ENCODE results near the gene KLF11.

KLF11 gene

DNA sequence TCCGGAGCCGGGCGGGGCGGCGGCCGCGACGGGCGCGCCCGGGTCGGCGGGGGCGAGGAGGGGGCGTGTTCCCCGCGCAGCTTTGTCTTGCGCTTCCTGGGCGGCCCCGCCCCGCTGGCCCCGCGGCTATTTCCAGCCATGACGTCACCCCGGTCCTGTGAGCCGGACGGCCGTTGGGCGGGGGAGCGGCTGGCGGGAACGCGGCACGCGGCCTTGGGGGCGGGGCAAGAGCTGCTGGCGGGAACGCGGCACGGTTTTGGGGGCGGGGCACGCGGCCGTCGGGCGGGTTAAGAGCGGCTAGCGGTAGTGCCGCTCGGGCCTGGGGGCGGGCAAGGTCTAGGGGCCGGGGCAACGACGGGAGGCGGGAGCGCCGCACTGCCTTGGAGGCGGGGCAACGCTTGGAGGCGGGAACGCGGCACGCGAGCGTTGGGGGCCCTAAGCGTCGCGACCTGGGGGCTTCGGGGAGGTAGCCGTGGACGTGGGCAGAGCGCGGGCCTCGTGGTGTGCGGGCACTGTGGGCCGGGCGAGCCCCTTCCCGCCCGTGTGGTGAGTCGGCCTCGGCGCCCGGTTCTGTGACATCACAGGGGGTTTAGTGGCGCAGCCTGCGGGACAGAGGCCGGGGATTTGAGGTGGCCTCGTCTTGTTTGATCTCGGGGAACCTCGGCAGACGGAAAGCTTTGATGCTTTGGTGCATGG is 704 bp downstream of the KLF11 start:
- peak; percentile 88 to 97 for DNase-seq

GRCh38 chr2:10045561-10046355 is 2.4 kb downstream of the KLF11 start:
- DNase-seq: no peak

DNA sequence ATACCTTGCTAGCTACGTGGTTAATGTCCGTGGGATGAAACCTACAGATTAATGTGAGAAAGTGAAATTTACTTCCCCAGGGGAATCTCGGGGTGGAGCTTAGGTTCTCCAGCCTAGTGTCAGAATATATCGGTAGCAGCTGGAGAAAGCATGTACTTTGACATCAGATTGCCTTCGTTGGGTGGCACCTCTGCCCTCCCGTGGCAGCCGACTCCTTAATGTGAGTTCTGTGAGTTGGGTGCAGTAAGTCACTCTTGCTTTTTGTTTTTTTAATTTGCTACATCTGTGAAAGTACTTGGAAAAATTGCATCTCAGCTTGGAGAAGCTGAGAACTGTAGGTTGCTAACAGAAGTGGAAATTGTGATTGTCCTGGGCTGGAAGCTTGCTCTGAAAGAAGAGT is 3.6 kb downstream of the KLF11 start:
- DNase-seq: no peak

DNA sequence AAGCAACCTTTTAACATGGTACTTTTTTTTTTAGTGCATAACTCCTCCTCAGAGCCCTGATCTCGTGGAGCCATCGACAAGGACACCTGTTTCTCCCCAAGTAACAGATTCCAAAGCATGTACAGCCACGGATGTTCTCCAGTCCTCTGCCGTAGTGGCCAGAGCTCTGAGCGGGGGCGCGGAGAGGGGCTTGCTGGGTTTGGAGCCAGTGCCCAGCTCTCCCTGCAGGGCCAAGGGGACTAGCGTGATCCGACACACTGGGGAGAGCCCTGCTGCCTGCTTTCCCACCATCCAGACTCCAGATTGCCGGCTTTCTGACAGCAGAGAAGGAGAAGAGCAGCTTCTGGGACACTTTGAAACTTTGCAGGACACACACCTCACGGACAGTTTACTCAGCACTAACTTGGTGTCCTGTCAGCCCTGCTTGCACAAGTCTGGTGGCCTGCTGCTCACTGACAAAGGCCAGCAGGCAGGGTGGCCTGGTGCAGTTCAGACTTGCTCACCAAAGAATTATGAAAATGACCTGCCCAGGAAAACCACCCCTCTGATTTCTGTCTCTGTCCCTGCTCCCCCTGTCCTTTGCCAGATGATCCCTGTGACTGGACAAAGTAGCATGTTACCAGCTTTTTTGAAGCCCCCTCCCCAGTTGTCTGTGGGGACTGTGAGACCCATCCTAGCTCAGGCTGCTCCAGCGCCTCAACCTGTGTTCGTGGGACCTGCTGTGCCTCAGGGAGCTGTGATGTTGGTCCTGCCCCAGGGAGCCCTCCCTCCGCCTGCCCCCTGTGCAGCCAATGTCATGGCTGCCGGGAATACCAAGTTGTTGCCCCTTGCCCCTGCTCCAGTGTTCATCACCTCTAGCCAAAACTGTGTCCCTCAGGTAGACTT is 4.5 kb downstream of the KLF11 start:
- no peak for DNase-seq

DNA sequence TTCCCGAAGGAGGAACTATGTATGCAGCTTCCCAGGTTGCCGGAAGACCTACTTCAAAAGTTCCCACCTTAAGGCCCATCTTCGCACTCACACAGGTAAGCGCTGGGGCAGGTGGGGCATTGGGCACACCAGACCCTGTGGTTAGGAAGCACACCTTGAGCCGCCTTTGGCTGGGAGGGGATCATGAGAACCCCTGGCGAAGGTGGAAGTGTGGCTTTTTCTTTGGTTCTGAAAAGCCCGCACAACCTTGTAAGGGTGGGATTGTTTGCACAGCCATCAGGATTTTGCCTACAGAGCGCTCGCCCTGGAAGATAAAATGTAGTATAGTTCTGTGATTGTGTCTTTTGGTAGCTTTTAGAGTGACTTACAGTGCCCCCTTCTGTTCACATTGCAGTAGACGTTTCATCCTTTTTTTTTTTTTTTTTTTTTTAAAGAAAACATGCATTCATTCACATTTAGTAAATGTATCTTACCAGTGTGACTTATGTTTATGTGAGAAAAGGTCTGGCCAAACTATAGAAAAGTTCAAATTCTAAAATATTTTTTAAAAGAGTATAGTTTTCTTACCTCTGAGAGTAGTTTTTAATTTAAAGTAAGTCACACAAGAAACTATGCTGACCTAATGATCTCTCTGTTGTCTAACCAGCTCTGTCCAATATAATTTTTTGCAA is 5.3 kb downstream of the KLF11 start:
- peak; percentile 39 to 64 for DNase-seq

GRCh38 chr2:10052216-10052615 is 8.9 kb downstream of the KLF11 start:
- no peak for DNase-seq

DNA sequence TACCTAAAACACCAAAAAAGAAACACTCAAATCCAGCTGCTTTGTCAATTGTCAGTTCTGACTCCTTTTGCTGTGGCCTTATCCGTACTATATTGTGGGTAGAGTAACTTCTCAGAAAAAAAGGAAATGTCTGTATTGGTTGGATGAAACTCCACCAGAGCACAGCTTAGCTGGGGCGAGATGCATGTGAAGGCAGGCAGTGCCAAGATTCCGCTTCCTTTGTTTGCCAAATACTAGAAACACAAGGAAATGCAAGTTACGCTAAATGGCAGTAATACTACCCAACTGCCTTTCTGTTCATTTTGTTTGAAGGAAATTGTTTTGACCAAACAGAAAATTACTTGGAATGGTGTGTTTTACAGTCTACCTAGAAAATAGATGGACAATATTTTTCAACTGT is 10.0 kb downstream of the KLF11 start:
- DNase-seq: no peak

DNA sequence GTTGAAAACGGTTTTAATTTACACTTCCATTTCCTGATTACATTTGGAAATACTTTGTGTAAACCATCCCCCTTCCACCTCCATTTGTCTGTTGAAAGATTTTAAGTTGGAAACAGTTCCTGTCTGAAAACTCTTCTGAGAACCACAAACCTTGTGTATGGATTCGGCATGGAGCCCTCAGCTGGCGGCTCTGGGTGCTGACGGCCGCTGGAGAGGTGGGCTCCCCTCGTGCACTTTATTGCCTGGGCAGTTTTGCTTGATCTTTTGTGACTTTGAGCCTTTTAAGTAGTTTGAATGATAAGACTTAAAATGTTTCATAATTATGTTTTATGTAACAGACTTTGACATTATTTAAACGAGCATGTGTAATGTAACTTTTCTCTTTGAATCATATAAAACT is 11.1 kb downstream of the KLF11 start:
- DNase-seq: no peak

- no peak for DNase-seq
Observed at GRCh38 chr2:10054976-10055375, 11.6 kb downstream of the KLF11 start.

GRCh38 chr2:10056439-10056838 is 13.1 kb downstream of the KLF11 start:
- no peak for DNase-seq

- no peak for DNase-seq
Observed at GRCh38 chr2:10057231-10058107, 14.1 kb downstream of the KLF11 start.

GRCh38 chr2:10058251-10059015 is 15.1 kb downstream of the KLF11 start:
- DNase-seq: no peak

DNA sequence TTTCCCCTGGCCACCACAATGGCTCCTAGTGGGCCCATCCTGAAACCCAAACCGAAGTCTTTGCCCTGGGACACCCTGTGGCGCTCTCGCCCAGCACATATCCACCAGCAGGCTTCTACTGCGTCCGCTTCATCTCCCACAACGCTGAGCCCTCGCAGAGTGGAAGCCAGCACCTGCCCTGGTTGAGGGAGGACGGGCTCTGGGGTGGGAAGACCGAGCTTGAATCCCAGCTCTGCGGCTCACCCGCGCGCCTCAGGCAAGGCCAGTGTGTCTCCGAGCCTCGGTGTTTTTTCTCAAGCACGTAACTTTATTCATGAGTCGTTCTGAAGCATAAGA is 15.6 kb downstream of the KLF11 start:
- no peak for DNase-seq

DNA sequence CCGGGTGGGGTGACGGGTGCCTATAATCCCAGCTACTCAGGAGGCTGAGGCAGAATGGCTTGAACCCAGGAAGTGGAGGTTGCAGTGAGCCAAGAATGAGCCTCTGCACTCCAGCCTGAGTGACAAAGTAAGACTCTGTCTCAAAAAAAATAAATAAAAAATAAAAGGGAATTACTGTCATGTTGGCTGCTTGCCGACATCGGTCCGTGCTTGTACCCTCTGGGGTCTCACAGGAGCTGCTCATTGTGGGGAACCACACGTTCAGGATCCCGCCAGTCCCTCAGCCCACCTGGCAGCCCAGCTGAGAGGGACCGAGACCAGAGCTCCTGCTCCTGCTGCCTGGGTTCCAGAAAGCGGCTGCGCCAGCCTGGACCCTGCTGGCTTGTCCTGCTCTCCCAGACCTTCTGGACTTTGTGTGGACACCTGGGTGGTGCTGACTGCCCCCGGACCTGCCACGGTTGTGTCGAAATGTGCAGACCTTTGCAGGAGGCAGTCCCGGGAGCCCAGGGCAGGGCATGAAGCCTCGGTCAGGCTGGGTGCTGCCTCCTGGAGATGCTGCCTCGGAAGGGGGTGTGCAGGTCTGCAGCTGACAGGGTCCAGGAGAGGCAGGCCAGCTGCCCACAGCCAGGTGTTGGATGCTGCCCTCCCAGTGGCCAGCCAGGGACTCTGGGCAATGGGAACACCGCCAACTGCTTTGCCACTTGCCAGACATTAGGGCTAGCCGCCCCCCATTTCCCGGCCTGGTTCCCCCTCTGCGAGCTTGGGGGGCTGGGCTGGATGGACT is 16.4 kb downstream of the KLF11 start:
- DNase-seq: no peak

- no peak for DNase-seq
Observed at GRCh38 chr2:10061221-10061925, 18.0 kb downstream of the KLF11 start.

GRCh38 chr2:10062931-10063365 is 19.6 kb downstream of the KLF11 start:
- no peak for DNase-seq

GRCh38 chr2:10063566-10063965 is 20.2 kb downstream of the KLF11 start:
- no peak for DNase-seq

DNA sequence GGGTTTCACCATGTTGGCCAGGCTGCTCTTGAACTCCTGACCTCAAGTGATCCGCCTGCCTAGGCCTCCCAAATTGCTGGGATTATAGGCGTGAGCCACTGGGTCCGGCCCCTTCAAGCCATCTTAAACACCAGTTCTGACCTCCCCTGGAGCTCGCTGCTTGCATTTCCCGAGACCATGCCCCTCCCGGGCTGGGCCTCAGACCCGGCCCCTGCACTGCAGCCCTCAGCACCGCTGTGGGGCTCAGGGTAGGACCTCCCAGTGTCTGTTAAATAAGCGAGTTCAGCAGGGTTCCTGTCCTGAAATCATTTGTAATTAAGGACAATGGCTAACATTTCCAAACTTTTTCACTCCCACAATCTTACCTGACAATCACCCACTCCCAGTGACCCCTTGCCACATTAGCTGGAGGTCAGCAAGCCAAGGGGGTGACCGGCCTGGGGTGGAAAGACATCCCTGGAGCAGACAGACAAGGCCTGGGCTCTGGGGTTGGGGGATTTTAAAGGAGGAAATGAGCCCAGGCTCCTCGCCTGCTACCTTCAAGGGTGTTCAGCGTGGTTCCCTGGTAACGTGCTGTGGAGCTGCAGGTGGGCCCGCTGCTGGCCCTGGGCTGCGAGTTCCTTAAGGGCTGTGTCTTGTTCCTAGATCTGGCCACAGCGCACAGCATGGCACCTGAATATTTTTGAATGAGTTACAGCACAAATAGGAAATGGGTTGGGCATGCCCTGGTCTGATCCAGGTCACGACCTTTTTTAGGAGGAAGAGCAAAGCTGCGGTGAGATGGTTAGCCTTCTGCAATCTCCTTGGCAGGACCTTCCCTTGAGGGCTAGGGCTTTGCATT is 21.8 kb downstream of the KLF11 start:
- no peak for DNase-seq

- DNase-seq: no peak
Observed at GRCh38 chr2:10065773-10066055, 22.4 kb downstream of the KLF11 start.
